Transverse colon (tissue), 4 donors: ENCODE measurements around the gene RUSF1. TPM values are rescaled to one million over a fixed set of nuclear protein-coding genes. Genes with fewer than 3 reads are reported as not detected.

Source experiments
- DNase-seq: peaks from one replicate; pipeline ENCODE4 v3.0.0-alpha.2; 2019
- H3K27ac ChIP-seq, 4 donors: fragments of 200-600 bp; sonication (generic); 2 replicates each; pipeline ENCODE4 v1.5.1; 2016 to 2018; ENCODE audit warnings: inconsistent platforms in 4 of 4
- H3K27me3 ChIP-seq: fragments of 200-600 bp; sonication (generic); 2 replicates; pipeline ENCODE4 v1.5.1; 2017; ENCODE audit warnings: inconsistent platforms
- H3K36me3 ChIP-seq, 4 donors: fragments of 200-600 bp; sonication (generic); 2 replicates each; pipeline ENCODE4 v1.5.1; 2017 to 2019; ENCODE audit warnings: inconsistent platforms in 4 of 4
- H3K4me1 ChIP-seq, 4 donors: fragments of 200-600 bp; sonication (generic); 2 replicates each; pipeline ENCODE4 v1.5.1; 2017 to 2020; ENCODE audit warnings: inconsistent platforms in 4 of 4
- H3K4me3 ChIP-seq, 4 donors: fragments of 200-600 bp; sonication (generic); 1 replicate in 1 of 4; 2 replicates in 3 of 4; pipeline versions ENCODE4 v1.5.1 to v1.6.1; 2017 to 2019; ENCODE audit warnings: inconsistent platforms in 4 of 4
- H3K9me3 ChIP-seq, 2 donors: fragments of 200-600 bp; sonication (generic); 2 replicates each; pipeline ENCODE4 v1.5.1; 2017 to 2019; ENCODE audit warnings: inconsistent platforms in 2 of 2
- CTCF ChIP-seq, 5 experiments: fragments of 200-600 bp in 3 of 5; fragments of 450-650 bp in 2 of 5; sonication (generic) in 3 of 5; IDR thresholded peaks; 1 replicate in 2 of 5; 2 replicates in 3 of 5; pipeline ENCODE4 v1.5.1; 2016 to 2017; ENCODE audit warnings: antibody characterized with exemption in 5 of 5, inconsistent platforms in 3 of 5, mild to moderate bottlenecking in 2 of 5, moderate library complexity in 1 of 5
- EP300 ChIP-seq: sonication (generic); formaldehyde crosslinking; IDR thresholded peaks from one replicate; pipeline ENCODE4 v1.6.1; 2017; ENCODE audit warnings: antibody characterized with exemption, low read depth
- POLR2A ChIP-seq: fragments of 450-650 bp; IDR thresholded peaks from one replicate; pipeline ENCODE4 v1.6.1; 2016; ENCODE audit warnings: antibody characterized with exemption, mild to moderate bottlenecking, moderate library complexity
- POLR2AphosphoS5 ChIP-seq, 3 donors: sonication (generic); formaldehyde crosslinking; IDR thresholded peaks; one replicate each; pipeline ENCODE4 v1.6.1; 2016; ENCODE audit warnings: antibody characterized with exemption in 3 of 3
- WGBS, 2 donors: methylation state at CpG; one replicate each; pipeline ENCODE4 v1.1.5; 2018; ENCODE audit warnings: low coverage in 1 of 2; 5-methylcytosine and 5-hydroxymethylcytosine counted together
- in situ Hi-C, 4 donors: fragments of 200-750 bp; cut with MboI; loops; one replicate each; pipeline versions ENCODE4 v1.15.0 to v1.15.1; 2017; ENCODE audit warnings: low sequenced_read_pairs in 3 of 4, low pct_ligation_motif_present in 1 of 4, low pct_unique_long_range_greater_than_20kb in 1 of 4
- intact Hi-C: fragments of 100-400 bp; cut with DNase I; formaldehyde crosslinking; loops from one replicate; pipeline ENCODE4 v1.15.1; 2023; ENCODE audit warnings: low total_unique reads
- total RNA-seq, 4 donors: library from RNA; depleted of rRNA; stranded (reverse); fragments of >200 nt; gene quantifications; one replicate each; pipeline ENCODE4 v1.1.0, GENCODE V29; 2016

RUSF1 gene
- total RNA-seq, 4 donors from 2014 or later: 49.2 to 86.5 (median 71.3) TPM

- H3K36me3 ChIP-seq: peaks cover 0 to 20% (median 8%) of the 10 kb centered on the region in 4 donors
Measured at GRCh38 chr16:31501226-31501965, 6.8 kb downstream of the RUSF1 start.

GRCh38 chr16:31499928-31500327, 8.3 kb downstream of the RUSF1 start:
- H3K9me3 ChIP-seq: no peaks in the 10 kb centered on the region
- WGBS, 2 donors: 93% methylated on average over 8 of the region's 8 CpGs; no CpG with 5 or more reads in 1 of the 2 donors
- no peaks in the 10 kb centered on the region for H3K4me1 ChIP-seq
- H3K4me3 ChIP-seq: no peak overlapping the region
- no peak for DNase-seq
- peaks cover 0 to 27% (median 11%) of the 10 kb centered on the region in 4 donors for H3K36me3 ChIP-seq
- no peak overlapping the region for H3K27ac ChIP-seq
- no peaks in the 10 kb centered on the region for H3K27me3 ChIP-seq
- in situ Hi-C loops (loop anchor here in 1 of 4 donors (25.0 kb wide), 1 partner anchor 113 kb away; the partner anchor contains the start of gene ITGAD), intact Hi-C loops (no loop called here)
- no peak for TF ChIP-seq POLR2AphosphoS5 (IDR thresholded peaks at IDR 0.05)
- TF ChIP-seq EP300: no peak
- no peak for TF ChIP-seq POLR2A
- TF ChIP-seq CTCF (IDR thresholded peaks at IDR 0.05): no peak

More at GRCh38 chr16:31501226-31501965, 6.8 kb downstream of the RUSF1 start:
- Histone ChIP-seq H3K4me1 (peaks cover 0 to 10% (median under 1%) of the 10 kb centered on the region in 4 donors), H3K27ac (no peak overlapping the region), H3K27me3 (no peaks in the 10 kb centered on the region), H3K4me3 (no peak overlapping the region), H3K9me3 (no peaks in the 10 kb centered on the region)
- TF ChIP-seq POLR2A (no peak), CTCF (IDR thresholded peaks at IDR 0.05) (no peak), EP300 (no peak), POLR2AphosphoS5 (IDR thresholded peaks at IDR 0.05) (no peak)
- intact Hi-C loops (no loop called here), in situ Hi-C loops (no loop called here)
- WGBS, 2 donors: 86 to 100% methylated on average over 1 to 3 of the region's 3 CpGs
- no peak for DNase-seq

- WGBS, 2 donors: 93% methylated on average over 8 of the region's 8 CpGs; no CpG with 5 or more reads in 1 of the 2 donors
- intact Hi-C loops: no loop called here
Measured at GRCh38 chr16:31498493-31498892, 9.7 kb downstream of the RUSF1 start.

More at GRCh38 chr16:31498493-31498892, 9.7 kb downstream of the RUSF1 start:
- in situ Hi-C loops: loop anchor here in 1 of 4 donors (25.0 kb wide), 1 partner anchor 111 kb away; the partner anchor contains the start of gene ITGAD
- no peaks in the 10 kb centered on the region for H3K9me3 ChIP-seq
- no peaks in the 10 kb centered on the region for H3K27me3 ChIP-seq
- no peak overlapping the region for H3K4me3 ChIP-seq
- no peak for DNase-seq
- TF ChIP-seq POLR2AphosphoS5 (IDR thresholded peaks at IDR 0.05): no peak
- TF ChIP-seq EP300: no peak
- no peak for TF ChIP-seq POLR2A
- TF ChIP-seq CTCF (IDR thresholded peaks at IDR 0.05): no peak
- peaks cover 0 to 27% (median 13%) of the 10 kb centered on the region in 4 donors for H3K36me3 ChIP-seq
- no peak overlapping the region for H3K27ac ChIP-seq
- no peaks in the 10 kb centered on the region for H3K4me1 ChIP-seq
